Gastrocnemius medialis (tissue), 4 donors: Measurements from ENCODE around the gene CHAC1. TPM values are rescaled to one million over a fixed set of nuclear protein-coding genes. Genes with fewer than 3 reads are reported as not detected.

ENCODE experiments used
- ATAC-seq, 2 donors: fragments of 150-250 bp; one replicate each; pipeline ENCODE4 v1.9.1; 2016
- DNase-seq, 2 donors: peaks; one replicate each; pipeline ENCODE4 v3.0.0-alpha.2; 2019
- H3K27ac ChIP-seq, 4 donors: fragments of 200-600 bp; sonication (generic); 1 replicate in 1 of 4; 2 replicates in 3 of 4; pipeline ENCODE4 v1.5.1; 2016 to 2018; ENCODE audit warnings: mild to moderate bottlenecking in 2 of 4, moderate library complexity in 1 of 4
- H3K27me3 ChIP-seq, 3 donors: fragments of 200-600 bp; sonication (generic) in 2 of 3; 1 replicate in 1 of 3; 2 replicates in 2 of 3; pipeline versions ENCODE4 v1.5.1 to v1.6.0; 2016 to 2019; ENCODE audit warnings: mild to moderate bottlenecking in 1 of 3, moderate library complexity in 1 of 3
- H3K36me3 ChIP-seq, 2 donors: fragments of 200-600 bp; sonication (generic) in 1 of 2; one replicate each; pipeline ENCODE4 v1.5.1; 2017 to 2018
- H3K4me1 ChIP-seq, 2 donors: fragments of 200-600 bp; sonication (generic) in 1 of 2; one replicate each; pipeline ENCODE4 v1.5.1; 2016 to 2017; ENCODE audit warnings: mild to moderate bottlenecking in 2 of 2
- H3K4me3 ChIP-seq, 4 donors: fragments of 200-600 bp; sonication (generic) in 3 of 4; 1 replicate in 1 of 4; 2 replicates in 3 of 4; pipeline ENCODE4 v1.5.1; 2016 to 2019; ENCODE audit warnings: mild to moderate bottlenecking in 2 of 4
- H3K9me3 ChIP-seq, 3 donors: fragments of 200-600 bp; sonication (generic) in 2 of 3; 1 replicate in 1 of 3; 2 replicates in 2 of 3; pipeline ENCODE4 v1.5.1; 2016 to 2019
- CTCF ChIP-seq, 5 experiments: fragments of 450-650 bp in 3 of 5; fragments of 200-600 bp in 2 of 5; sonication (generic) in 2 of 5; IDR thresholded peaks in 4 of 5; conservative IDR thresholded peaks in 1 of 5; 1 replicate in 4 of 5; 2 replicates in 1 of 5; pipeline ENCODE4 v1.5.1; 2016 to 2019; ENCODE audit warnings: antibody characterized with exemption in 5 of 5, mild to moderate bottlenecking in 3 of 5, moderate library complexity in 3 of 5
- POLR2A ChIP-seq, 2 donors: fragments of 450-650 bp; IDR thresholded peaks; one replicate each; pipeline ENCODE4 v1.6.1; 2017; ENCODE audit warnings: antibody characterized with exemption in 2 of 2, mild to moderate bottlenecking in 2 of 2, moderate library complexity in 2 of 2
- in situ Hi-C, 4 donors: fragments of 200-750 bp; cut with MboI; loops; one replicate each; pipeline versions ENCODE4 v1.15.0 to v1.8.0; 2017; ENCODE audit warnings: low sequenced_read_pairs in 4 of 4
- intact Hi-C: fragments of 100-400 bp; cut with DNase I; formaldehyde crosslinking; loops from one replicate; pipeline ENCODE4 v1.15.1; 2023; ENCODE audit warnings: low total_unique reads
- total RNA-seq, 4 donors: library from RNA; depleted of rRNA; stranded (reverse); fragments of >200 nt; gene quantifications; one replicate each; pipeline versions ENCODE4 v1.1.0 to v1.2.3, GENCODE V29; 2016

CHAC1 gene
- total RNA-seq, 4 donors from 2014 or later, result 93.4 to 320 (median 139) TPM

DNA sequence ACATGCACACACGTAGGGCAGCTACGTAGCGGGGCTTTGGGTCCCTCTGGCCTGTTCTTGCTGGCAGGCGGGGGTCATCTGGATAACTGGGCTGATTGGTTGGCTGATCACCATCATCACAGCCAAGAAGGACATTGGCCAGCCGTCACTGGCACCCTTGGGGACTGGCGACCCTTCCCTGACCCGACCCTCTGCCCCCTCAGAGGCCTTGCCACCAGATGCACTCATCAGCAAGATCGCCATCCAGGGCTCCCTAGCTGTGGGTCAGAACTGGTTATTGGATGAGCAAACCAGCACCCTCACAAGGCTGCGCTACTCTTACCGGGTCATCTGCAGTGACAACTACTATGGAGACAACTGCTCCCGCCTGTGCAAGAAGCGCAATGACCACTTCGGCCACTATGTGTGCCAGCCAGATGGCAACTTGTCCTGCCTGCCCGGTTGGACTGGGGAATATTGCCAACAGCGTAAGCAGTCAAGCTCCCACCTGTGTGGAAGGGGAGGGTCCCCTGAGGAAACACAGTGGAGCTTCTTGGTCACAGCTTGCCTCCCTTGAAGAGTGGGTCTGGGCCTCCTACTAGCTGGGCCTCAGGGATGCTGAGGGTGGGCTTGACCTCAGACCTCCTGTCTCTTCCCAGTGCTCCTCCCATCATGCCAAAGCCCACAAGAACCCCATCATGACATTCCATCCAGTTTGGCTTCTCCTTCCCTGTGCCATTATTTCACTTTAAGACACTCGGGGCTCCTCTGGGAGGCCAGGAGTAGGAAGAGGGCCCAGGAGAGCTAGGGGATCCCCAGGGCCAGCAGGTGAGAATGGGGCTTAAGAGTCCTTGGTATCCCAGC lies 21.8 kb upstream of the CHAC1 start:
- DNase-seq, result no peak

GRCh38 chr15:40932156-40932555 lies 21.1 kb upstream of the CHAC1 start:
- Histone ChIP-seq H3K4me3 (peak overlapping the region; percentile 56 to 76 (median 65)), H3K9me3 (no peaks in the 10 kb centered on the region), H3K36me3 (no peaks in the 10 kb centered on the region), H3K27me3 (peaks cover 46 to 52% (median 51%) of the 10 kb centered on the region in 3 donors), H3K4me1 (peaks cover 45 to 48% of the 10 kb centered on the region in 2 donors), H3K27ac (peak overlapping the region in 3 of 4 donors; percentile 70 to 76 (median 74))
- ATAC-seq, result no peak
- in situ Hi-C loops (no loop called here), intact Hi-C loops (no loop called here)
- DNase-seq, result no peak
- TF ChIP-seq POLR2A (IDR thresholded peaks at IDR 0.05) (no peak), CTCF (IDR thresholded peaks at IDR 0.05 in 4 of 5, conservative IDR thresholded peaks at IDR 0.05 in 1 of 5) (no peak)

More for the DNA sequence above, 21.8 kb upstream of the CHAC1 start:
- Histone ChIP-seq H3K4me3 (peak overlapping the region; percentile 56 to 76 (median 65)), H3K9me3 (no peaks in the 10 kb centered on the region), H3K27me3 (peaks cover 52 to 58% (median 57%) of the 10 kb centered on the region in 3 donors), H3K36me3 (no peaks in the 10 kb centered on the region), H3K27ac (peak overlapping the region; percentile 37 to 76 (median 72)), H3K4me1 (peaks cover 41 to 48% of the 10 kb centered on the region in 2 donors)
- TF ChIP-seq CTCF (IDR thresholded peaks at IDR 0.05 in 4 of 5, conservative IDR thresholded peaks at IDR 0.05 in 1 of 5), result no peak
- TF ChIP-seq POLR2A (IDR thresholded peaks at IDR 0.05), result no peak
- in situ Hi-C loops, result no loop called here
- intact Hi-C loops, result no loop called here
- ATAC-seq, result no peak

- in situ Hi-C loops (no loop called here), intact Hi-C loops (no loop called here)
- H3K27ac ChIP-seq, result peak overlapping the region in 3 of 4 donors; percentile 70 to 76 (median 74)
- no peak for TF ChIP-seq CTCF (IDR thresholded peaks at IDR 0.05 in 4 of 5, conservative IDR thresholded peaks at IDR 0.05 in 1 of 5)
- TF ChIP-seq POLR2A (IDR thresholded peaks at IDR 0.05), result no peak
- no peaks in the 10 kb centered on the region for H3K9me3 ChIP-seq
- peaks cover 48% of the 10 kb centered on the region in 2 donors for H3K4me1 ChIP-seq
- H3K4me3 ChIP-seq, result peak overlapping the region in 3 of 4 donors; percentile 56 to 76 (median 70)
- H3K27me3 ChIP-seq, result peaks cover 40 to 45% (median 43%) of the 10 kb centered on the region in 3 donors
- no peaks in the 10 kb centered on the region for H3K36me3 ChIP-seq
- DNase-seq (no peak), ATAC-seq (no peak)
These were observed 20.4 kb upstream of the CHAC1 start for GRCh38 chr15:40932649-40933516.

DNA sequence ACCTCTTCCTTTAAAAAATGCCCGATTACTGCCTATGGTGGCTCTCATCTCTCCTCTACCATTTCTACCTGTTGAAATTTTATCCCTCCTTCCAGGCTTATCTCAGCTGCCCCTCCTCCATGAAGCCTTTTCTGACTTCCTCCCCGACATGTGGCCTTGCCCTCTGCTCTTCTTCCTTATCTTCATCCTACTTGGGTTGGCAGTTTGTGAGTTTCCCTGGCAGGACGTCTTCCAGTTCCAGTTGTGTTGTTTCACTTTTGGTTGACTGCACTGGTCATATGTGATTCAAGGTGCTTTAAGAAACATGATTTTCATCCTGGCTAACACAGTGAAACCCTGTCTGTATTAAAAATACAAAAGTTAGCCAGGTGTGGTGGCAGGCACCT lies 19.8 kb upstream of the CHAC1 start:
- no peaks in the 10 kb centered on the region for H3K36me3 ChIP-seq
- H3K27me3 ChIP-seq, result peaks cover 34 to 38% (median 37%) of the 10 kb centered on the region in 3 donors
- intact Hi-C loops (no loop called here), in situ Hi-C loops (no loop called here)
- peak overlapping the region in 3 of 4 donors; percentile 5 to 76 (median 74) for H3K27ac ChIP-seq
- TF ChIP-seq POLR2A (IDR thresholded peaks at IDR 0.05) (no peak), CTCF (IDR thresholded peaks at IDR 0.05 in 4 of 5, conservative IDR thresholded peaks at IDR 0.05 in 1 of 5) (no peak)
- no peak overlapping the region for H3K4me3 ChIP-seq
- H3K9me3 ChIP-seq, result no peaks in the 10 kb centered on the region
- H3K4me1 ChIP-seq, result peaks cover 47 to 48% of the 10 kb centered on the region in 2 donors
- ATAC-seq, result no peak
- no peak for DNase-seq
